ENCODE results near the gene PLEKHH3.

DNA sequence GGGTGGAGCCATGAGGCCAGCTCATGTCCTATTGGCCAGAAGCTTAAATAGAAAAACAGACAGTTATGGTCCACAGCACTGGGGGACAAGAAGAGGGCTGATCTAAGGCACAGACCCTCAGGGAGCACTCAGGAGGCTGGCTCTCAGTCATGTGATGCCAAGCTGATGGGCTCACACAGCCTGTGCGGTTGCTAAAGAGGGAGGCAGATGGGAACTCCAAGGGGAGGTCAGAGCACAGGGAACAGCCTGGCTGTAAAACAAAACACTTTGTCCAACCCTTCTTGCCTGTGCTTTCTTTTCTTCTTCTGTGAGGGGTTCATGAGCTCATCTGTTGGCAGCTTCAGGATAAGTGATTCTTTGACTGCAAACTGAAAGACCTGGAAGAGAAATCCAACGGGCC lies 32.8 kb upstream of the PLEKHH3 start:
- no peak for TF ChIP-seq CTCF (IDR thresholded peaks at IDR 0.05)
- TF ChIP-seq, protein P1, sequence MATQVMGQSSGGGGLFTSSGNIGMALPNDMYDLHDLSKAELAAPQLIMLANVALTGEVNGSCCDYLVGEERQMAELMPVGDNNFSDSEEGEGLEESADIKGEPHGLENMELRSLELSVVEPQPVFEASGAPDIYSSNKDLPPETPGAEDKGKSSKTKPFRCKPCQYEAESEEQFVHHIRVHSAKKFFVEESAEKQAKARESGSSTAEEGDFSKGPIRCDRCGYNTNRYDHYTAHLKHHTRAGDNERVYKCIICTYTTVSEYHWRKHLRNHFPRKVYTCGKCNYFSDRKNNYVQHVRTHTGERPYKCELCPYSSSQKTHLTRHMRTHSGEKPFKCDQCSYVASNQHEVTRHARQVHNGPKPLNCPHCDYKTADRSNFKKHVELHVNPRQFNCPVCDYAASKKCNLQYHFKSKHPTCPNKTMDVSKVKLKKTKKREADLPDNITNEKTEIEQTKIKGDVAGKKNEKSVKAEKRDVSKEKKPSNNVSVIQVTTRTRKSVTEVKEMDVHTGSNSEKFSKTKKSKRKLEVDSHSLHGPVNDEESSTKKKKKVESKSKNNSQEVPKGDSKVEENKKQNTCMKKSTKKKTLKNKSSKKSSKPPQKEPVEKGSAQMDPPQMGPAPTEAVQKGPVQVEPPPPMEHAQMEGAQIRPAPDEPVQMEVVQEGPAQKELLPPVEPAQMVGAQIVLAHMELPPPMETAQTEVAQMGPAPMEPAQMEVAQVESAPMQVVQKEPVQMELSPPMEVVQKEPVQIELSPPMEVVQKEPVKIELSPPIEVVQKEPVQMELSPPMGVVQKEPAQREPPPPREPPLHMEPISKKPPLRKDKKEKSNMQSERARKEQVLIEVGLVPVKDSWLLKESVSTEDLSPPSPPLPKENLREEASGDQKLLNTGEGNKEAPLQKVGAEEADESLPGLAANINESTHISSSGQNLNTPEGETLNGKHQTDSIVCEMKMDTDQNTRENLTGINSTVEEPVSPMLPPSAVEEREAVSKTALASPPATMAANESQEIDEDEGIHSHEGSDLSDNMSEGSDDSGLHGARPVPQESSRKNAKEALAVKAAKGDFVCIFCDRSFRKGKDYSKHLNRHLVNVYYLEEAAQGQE (IDR thresholded peaks at IDR 0.05; ENCODE audit: insufficient read depth in 1 of 2, low read depth in 2 of 2, low read length in 1 of 2) = no peak
